ENCODE data around the gene BMPR2. TPM values are rescaled to one million over a fixed set of nuclear protein-coding genes. Genes with fewer than 3 reads are reported as not detected.

The BMPR2 gene
- total and polyA plus RNA-seq, 4 donors = 4.3 to 16.2 (median 7.7) TPM

- TF ChIP-seq FOXA1 (IDR thresholded peaks at IDR 0.05) (no peak), HNF4A (conservative IDR thresholded peaks at IDR 0.05) (no peak)
Observed at GRCh38 chr2:202608142-202608852, 232.2 kb downstream of the BMPR2 start (continued).

GRCh38 chr2:202609381-202610145 is 233.4 kb downstream of the BMPR2 start:
- Histone ChIP-seq H3K36me3 (ENCODE audit: control insufficient read depth in 4 of 4, insufficient read depth in 3 of 4, low read depth in 1 of 4, low read length in 3 of 4) (no peaks in the 10 kb centered on the region), H3K9me3 (ENCODE audit: control insufficient read depth in 4 of 4, low read length in 3 of 4) (no peaks in the 10 kb centered on the region), H3K9ac (ENCODE audit: low read depth in 1 of 2, low read length in 2 of 2) (no peak overlapping the region), H3K4me3 (ENCODE audit: low read depth in 1 of 3, low read length in 3 of 3) (no peak overlapping the region), H3K4me1 (ENCODE audit: control insufficient read depth in 4 of 4, insufficient read depth in 4 of 4, low read length in 3 of 4) (no peaks in the 10 kb centered on the region), H3K27me3 (ENCODE audit: control insufficient read depth in 4 of 4, insufficient read depth in 4 of 4, low read length in 3 of 4) (no peaks in the 10 kb centered on the region), H3K27ac (ENCODE audit: low read depth in 1 of 2, low read length in 2 of 2) (no peak overlapping the region)
- 81% methylated on average over 3 of the region's 3 CpGs for WGBS
- no peak for DNase-seq (ENCODE audit: low spot score)
- no peak for TF ChIP-seq RXRA (IDR thresholded peaks at IDR 0.05)
- no peak for TF ChIP-seq ZBTB33 (IDR thresholded peaks at IDR 0.05)
- no peak for TF ChIP-seq SP1 (IDR thresholded peaks at IDR 0.05)
- peak in 1 of 2 donors; percentile 32 for TF ChIP-seq JUND (IDR thresholded peaks at IDR 0.05)
- TF ChIP-seq YY1 (IDR thresholded peaks at IDR 0.05) = no peak
- TF ChIP-seq, protein P1, sequence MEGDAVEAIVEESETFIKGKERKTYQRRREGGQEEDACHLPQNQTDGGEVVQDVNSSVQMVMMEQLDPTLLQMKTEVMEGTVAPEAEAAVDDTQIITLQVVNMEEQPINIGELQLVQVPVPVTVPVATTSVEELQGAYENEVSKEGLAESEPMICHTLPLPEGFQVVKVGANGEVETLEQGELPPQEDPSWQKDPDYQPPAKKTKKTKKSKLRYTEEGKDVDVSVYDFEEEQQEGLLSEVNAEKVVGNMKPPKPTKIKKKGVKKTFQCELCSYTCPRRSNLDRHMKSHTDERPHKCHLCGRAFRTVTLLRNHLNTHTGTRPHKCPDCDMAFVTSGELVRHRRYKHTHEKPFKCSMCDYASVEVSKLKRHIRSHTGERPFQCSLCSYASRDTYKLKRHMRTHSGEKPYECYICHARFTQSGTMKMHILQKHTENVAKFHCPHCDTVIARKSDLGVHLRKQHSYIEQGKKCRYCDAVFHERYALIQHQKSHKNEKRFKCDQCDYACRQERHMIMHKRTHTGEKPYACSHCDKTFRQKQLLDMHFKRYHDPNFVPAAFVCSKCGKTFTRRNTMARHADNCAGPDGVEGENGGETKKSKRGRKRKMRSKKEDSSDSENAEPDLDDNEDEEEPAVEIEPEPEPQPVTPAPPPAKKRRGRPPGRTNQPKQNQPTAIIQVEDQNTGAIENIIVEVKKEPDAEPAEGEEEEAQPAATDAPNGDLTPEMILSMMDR (IDR thresholded peaks at IDR 0.05; ENCODE audit: low read depth, low read length, missing input control) = no peak
- TF ChIP-seq, protein P2, sequence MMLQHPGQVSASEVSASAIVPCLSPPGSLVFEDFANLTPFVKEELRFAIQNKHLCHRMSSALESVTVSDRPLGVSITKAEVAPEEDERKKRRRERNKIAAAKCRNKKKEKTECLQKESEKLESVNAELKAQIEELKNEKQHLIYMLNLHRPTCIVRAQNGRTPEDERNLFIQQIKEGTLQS (IDR thresholded peaks at IDR 0.05) = no peak

- H3K27ac ChIP-seq (ENCODE audit: low read depth in 1 of 2, low read length in 2 of 2) = no peak overlapping the region
- TF ChIP-seq RAD21 (IDR thresholded peaks at IDR 0.05) = no peak
- no peaks in the 10 kb centered on the region for H3K36me3 ChIP-seq (ENCODE audit: control insufficient read depth in 4 of 4, insufficient read depth in 3 of 4, low read depth in 1 of 4, low read length in 3 of 4)
- no peaks in the 10 kb centered on the region for H3K4me1 ChIP-seq (ENCODE audit: control insufficient read depth in 4 of 4, insufficient read depth in 4 of 4, low read length in 3 of 4)
- H3K9me3 ChIP-seq (ENCODE audit: control insufficient read depth in 4 of 4, low read length in 3 of 4) = no peaks in the 10 kb centered on the region
- WGBS = 90% methylated on average over 5 of the region's 5 CpGs
- no peak overlapping the region for H3K9ac ChIP-seq (ENCODE audit: low read depth in 1 of 2, low read length in 2 of 2)
- no peak for DNase-seq (ENCODE audit: low spot score)
- H3K27me3 ChIP-seq (ENCODE audit: control insufficient read depth in 4 of 4, insufficient read depth in 4 of 4, low read length in 3 of 4) = no peaks in the 10 kb centered on the region
- no peak overlapping the region for H3K4me3 ChIP-seq (ENCODE audit: low read depth in 1 of 3, low read length in 3 of 3)
Observed at GRCh38 chr2:202610380-202610779, 234.3 kb downstream of the BMPR2 start.

DNA sequence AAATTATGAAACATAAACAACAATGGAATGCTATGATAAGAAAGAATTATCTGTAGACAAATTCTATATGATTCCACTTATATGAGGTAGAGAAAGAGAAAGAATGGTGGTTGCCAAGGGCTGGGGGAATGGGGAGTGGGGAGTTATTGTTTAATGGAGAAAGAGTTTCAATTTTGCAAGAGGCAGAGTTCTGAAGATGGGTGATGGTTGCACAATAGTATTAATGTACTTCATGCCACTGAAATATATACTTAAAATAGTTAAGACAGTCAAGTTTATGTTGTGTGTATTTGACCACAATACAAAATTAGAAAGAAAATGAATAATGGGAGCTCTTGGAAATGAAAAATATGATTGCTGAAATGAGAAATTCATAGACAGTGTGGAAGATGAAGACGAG is 236.0 kb downstream of the BMPR2 start:
- DNase-seq (ENCODE audit: low spot score) = no peak
- Histone ChIP-seq H3K4me1 (ENCODE audit: control insufficient read depth in 4 of 4, insufficient read depth in 4 of 4, low read length in 3 of 4) (no peaks in the 10 kb centered on the region), H3K4me3 (ENCODE audit: low read depth in 1 of 3, low read length in 3 of 3) (no peak overlapping the region), H3K27me3 (ENCODE audit: control insufficient read depth in 4 of 4, insufficient read depth in 4 of 4, low read length in 3 of 4) (no peaks in the 10 kb centered on the region), H3K9ac (ENCODE audit: low read depth in 1 of 2, low read length in 2 of 2) (no peak overlapping the region), H3K36me3 (ENCODE audit: control insufficient read depth in 4 of 4, insufficient read depth in 3 of 4, low read depth in 1 of 4, low read length in 3 of 4) (no peaks in the 10 kb centered on the region), H3K9me3 (ENCODE audit: control insufficient read depth in 4 of 4, low read length in 3 of 4) (no peaks in the 10 kb centered on the region), H3K27ac (ENCODE audit: low read depth in 1 of 2, low read length in 2 of 2) (no peak overlapping the region)
- 97% methylated on average over 1 of the region's 1 CpG for WGBS
- TF ChIP-seq RAD21 (IDR thresholded peaks at IDR 0.05) (no peak), GABPA (IDR thresholded peaks at IDR 0.05 in 1 of 2, conservative IDR thresholded peaks at IDR 0.05 in 1 of 2) (no peak), EGR1 (IDR thresholded peaks at IDR 0.05; ENCODE audit: low read depth in 2 of 2) (no peak), HNF4A (conservative IDR thresholded peaks at IDR 0.05) (no peak), MAX (IDR thresholded peaks at IDR 0.05) (no peak), FOXA1 (IDR thresholded peaks at IDR 0.05) (no peak), RXRA (IDR thresholded peaks at IDR 0.05) (no peak), FOXA2 (IDR thresholded peaks at IDR 0.05) (no peak), HNF4G (IDR thresholded peaks at IDR 0.05) (no peak), NR2F2 (IDR thresholded peaks at IDR 0.05) (no peak), JUND (IDR thresholded peaks at IDR 0.05) (no peak), TAF1 (conservative IDR thresholded peaks at IDR 0.05) (no peak)
- TF ChIP-seq, protein P2 (IDR thresholded peaks at IDR 0.05) = no peak
- TF ChIP-seq, protein P1 (IDR thresholded peaks at IDR 0.05; ENCODE audit: low read depth, low read length, missing input control) = no peak

Data from liver (tissue), 9 donors.